ENCODE measurements around the gene CRYM.
A peak's percentile ranks its signal among the peaks of the same experiment; 100 is the strongest.
"Not testable (repeated sequence)": the region's sequence is repeated elsewhere in the genome, so short reads cannot be mapped to it uniquely, and the experiment has no call there.

Gene CRYM

DNA sequence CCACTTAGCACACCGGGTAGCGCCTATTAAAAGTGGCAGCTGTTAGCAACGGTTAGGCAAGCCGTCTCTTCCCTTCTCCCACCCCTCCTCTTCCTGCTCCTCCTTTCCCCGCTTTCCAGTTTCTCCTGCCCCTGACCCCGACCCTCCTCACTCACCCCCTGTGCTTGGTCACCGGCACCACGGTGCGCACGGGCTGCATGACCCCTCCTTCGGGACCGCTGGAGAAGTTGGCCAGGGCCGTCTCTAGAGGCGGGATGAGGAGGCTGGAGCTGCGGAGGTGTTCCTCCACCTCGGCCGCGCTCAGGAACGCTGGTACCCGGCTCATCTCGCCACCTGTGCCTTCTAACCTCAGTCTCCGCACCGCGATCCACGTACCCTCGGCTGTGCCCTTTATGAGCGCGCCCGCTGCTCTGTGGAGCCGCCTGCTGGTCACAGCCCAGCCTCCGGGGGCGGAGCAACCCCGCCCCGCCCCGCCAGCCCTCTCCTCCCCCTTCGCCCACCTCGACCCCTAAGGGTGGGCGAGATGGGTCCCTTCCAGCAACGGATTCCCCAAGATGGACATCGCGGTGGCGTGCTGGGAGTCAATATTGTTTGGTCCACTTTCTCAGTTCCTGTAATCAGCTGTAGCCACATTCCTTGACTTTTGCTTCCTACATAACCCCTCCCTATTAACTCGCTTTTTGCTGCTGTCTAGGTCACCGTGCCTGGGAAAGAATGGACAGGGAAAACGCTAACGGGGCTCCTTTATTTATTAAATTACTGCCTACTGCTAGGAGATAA lies at the start of gene CRYM:
CRYM (minus strand) TSS at position 364 of the 780 bp plus-strand sequence; CDS start at position 325, 39 bp downstream.
- DNase-seq = peak; percentile 55

- DNase-seq = no peak
These were observed 49.0 kb upstream of the CRYM start for GRCh38 chr16:21327046-21327445.

GRCh38 chr16:21326459-21326858 lies 48.4 kb upstream of the CRYM start:
- DNase-seq = no peak

DNA sequence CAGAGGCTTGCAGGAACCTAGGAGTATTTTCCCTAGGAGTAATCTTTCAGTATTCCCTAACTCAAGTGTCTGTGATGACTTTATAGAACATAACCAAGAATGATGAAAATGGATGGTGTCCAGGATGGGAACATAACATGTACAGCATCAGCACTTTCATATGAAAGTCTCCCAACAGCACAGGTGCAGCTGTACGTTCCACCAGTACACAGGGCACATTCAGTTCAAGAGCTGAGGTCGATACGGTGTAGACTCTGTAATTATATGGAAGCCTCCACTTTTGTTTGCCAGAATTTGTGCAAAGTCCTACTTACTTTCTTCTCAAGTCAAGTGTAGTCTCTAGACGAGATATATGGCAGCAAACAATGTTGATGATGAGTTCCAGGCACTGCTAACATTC lies 46.2 kb upstream of the CRYM start:
- DNase-seq = no peak

DNA sequence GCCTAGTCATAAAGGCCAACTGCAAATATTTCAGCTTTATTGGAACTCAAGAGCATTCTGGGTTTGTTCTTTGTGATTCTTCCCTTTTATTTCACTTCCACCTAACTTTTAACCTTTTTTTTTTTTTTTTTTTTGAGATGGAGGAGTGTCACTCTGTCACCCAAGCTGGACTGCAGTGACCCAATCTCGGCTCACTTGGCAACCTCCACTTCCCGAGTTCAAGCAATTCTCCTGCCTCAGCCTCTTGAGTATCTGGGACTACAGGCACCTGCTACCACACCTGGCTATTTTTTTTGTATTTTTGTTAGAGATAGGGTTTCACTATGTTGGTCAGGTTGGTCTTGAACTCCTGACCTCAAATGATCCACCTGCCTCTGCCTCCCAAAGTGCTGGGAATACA lies 44.2 kb upstream of the CRYM start:
- not testable (repeated sequence) for DNase-seq

GRCh38 chr16:21321736-21322135 lies 43.6 kb upstream of the CRYM start:
- DNase-seq = no peak

- DNase-seq = no peak
These were observed 36.2 kb upstream of the CRYM start for GRCh38 chr16:21314339-21314738.

DNA sequence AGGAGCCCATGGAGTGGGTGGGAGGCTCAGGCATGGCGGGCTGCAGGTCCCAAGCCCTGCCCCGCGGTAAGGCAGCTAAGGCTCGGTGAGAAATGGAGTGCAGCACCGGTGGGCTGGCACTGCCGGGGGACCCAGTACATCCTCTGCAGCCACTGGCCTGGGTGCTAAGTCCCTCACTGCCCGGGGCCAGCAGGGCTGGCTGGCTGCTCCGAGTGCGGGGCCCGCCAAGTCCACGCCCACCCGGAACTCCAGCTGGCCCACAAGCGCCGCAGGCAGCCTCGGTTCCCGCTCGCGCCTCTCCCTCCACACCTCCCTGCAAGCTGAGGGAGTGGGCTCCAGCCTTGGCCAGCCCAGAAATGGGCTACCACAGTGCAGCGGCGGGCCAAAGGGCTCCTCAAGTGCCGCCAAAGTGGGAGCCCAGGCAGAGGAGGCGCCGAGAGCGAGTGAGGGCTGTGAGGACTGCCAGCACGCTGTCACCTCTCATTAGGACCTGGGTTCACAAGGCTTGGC lies 34.8 kb upstream of the CRYM start:
- not testable (repeated sequence) for DNase-seq

DNA sequence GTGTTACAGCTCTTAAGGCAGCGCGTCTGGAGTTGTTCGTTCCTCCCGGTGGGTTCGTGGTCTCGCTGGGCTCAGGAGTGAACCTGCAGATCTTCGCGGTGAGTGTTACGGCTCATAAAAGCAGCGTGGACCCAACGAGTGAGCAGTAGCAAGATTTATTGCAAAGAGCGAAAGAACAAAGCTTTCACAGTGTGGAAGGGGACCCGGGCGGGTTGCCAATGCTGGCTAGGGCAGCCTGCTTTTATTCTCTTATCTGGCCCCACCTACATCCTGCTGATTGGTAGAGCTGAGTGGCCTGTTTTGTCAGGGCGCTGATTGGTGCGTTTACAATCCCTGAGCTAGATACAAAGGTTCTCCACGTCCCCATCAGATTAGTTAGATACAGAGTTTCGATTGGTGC lies 34.0 kb upstream of the CRYM start:
- DNase-seq = not testable (repeated sequence)

DNA sequence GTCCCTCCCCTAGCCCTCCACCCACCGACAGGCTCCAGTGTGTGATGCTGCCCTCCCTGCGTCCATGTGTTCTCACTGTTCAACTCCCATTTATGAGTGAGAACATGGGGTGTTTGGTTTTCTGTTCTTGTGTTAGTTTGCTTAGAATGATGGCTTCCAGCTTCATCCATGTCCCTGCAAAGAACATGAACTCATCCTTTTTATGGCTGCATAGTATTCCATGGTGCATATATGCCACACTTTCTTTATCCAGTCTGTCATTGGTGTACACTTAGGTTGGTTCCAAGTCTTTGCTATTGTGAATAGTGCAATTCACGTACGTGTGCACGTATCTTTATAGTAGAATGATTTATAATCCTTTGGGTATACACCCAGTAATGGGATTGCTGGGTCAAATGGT lies 28.6 kb upstream of the CRYM start:
- DNase-seq = not testable (repeated sequence)

DNA sequence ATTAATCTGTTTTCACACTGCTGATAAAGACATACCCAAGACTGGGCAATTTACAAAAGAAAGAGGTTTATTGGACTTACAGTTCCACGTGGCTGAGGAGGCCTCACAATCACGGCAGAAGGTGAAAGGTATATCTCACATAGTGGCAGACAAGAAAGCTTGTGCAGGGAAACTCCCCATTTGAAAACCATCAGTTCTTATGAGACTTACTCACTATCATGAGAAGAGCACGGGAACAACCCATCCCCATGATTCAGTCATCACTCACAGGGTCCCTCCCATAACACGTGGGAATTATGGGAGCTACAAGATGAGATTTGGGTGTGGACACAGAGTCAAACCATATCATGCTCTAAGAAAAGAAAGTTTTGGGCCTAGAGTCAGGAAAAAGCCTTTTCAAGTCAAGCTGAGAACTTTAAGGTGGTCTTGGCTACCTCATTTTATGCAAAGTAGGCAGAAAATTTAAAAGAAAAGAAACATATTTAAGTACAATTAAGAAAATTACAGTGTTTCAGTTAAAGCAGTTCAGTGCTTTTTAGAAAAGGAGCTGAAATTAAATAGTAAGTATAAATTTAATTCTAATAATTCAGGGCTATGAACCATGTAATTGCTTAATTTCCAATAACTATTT lies 24.9 kb upstream of the CRYM start:
- no peak for DNase-seq

- DNase-seq = no peak
These were observed 24.4 kb upstream of the CRYM start for GRCh38 chr16:21302454-21302853.

- DNase-seq = no peak
These were observed 23.8 kb upstream of the CRYM start for GRCh38 chr16:21301895-21302291.

DNA sequence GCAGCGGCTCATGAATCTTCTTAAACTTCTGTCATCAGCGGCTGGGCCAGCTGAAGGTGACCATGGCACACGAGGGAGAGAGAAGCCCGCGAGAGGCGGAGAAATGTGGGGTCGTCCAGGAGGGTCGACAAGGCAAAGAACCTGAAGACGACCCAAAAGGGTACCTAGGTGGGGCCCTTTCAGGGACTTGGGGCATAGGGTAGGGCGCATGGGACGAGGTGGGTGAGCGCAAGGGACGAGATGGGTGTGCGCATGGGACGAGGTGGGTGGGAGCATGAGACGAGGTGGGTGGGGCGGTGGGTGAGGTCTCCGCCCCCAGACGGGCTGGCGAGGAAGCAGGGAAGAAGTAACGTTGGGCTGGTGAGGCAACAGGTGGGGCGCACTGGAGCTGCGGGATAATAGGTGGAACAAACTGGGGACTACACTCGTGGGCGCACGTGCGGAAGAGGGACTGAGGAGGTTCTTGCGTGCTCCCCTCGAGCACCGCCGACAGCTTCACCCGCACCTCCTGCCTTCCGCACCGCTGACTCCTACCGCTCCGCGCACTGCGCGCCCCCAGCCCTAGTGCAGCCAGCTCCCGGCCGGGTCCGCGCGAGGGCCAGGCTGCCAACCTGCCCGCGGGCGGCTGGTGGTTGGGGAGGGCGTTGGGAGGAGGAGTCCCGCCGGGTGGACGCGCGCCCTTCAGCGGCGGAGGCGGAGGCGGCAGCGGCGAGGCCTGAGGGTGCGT lies 23.2 kb upstream of the CRYM start:
- DNase-seq = peak; percentile 44

DNA sequence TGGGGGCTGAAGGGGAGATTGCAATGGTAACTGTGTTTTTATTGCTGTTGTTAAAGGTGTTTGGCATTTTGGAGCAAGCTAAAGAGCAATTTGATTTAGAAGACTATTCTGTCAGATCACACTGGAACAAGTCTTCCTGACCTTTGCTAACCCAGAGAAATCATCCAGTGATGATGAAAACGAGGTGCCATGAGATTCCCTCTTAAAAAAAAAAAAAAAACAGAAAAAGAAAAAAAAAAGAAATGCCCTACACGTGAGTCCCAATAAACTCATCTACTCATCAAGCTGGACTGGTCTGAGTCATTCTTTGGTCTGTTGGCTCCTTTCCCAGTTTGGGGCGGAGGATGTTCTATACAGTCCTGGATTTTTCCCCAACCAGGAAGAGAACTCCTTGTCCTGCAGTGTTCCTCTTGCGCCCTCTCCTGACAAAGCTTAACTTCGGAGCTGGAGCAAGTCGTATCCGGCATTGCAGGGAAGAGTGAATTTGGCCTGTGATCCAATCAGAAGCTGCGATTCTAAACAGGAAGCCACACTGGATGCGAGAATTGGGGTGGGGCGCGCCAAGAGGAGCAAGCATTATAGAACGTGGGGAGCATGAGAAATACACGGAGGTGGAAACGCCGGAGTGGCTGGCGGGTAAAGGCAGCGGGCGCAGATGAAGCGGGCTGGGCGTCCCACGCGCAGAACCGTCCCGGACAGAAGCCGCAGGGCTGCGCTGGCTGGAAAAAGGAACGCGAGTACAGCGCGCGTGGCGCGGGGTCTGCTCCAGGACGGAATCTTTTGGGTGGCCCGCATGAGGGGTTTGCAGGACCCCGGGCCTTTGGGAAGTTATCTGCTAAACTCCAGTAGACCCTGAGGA lies 22.4 kb upstream of the CRYM start:
- peak; percentile 55 for DNase-seq

DNA sequence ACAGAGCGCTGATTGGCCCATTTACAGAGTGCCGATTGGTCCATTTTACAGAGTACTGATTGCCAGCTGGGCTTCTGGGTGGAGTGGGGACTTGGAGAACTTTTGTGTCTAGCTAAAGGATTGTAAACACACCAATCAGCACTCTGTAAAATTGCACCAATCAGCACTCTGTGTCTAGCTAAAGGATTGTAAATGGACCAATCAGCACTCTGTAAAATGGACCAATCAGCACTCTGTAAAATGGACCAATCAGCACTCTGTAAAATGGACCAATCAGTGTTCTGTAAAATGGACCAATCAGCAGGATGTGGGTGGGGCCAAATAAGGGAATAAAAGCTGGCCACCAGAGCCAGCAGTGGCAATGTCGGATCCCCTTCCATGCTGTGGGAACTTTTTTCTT lies 11.7 kb upstream of the CRYM start:
- not testable (repeated sequence) for DNase-seq

DNA sequence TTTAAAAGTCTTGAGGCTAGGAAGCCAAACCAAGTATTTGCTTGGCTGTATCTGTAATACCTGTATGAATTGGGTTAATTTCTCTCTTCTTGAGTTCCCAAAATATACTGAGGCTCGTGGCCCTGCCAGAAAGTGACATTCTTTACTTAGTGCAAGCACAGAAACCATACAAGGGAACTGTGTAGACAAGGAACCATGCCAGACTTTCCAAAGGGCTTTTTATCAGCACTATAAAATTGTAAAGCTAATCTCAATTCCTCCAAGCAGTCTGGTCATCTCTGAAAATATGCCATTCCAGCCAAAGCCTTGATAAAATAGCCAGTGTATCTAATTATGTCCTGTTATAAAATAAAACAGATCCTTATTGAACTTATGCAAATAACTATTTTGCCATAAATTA lies 7.2 kb upstream of the CRYM start:
- no peak for DNase-seq

DNA sequence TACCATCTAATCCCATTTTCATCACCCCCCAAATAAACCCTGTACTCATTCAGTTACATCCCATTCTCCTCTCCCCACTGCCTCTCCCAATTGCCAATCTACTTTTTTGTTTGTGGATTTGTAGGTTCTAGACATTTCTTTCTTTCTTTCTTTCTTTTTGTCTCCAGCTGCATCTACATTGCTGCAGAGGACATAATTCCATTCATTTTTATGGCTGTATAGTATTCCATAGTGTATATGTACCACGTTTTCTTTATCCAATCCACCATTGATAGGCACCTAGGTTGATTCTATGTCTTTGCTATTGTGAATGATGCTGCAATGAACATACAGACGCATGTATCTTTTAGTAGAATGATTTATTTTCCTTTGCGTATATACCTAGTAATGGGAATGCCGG lies 6.3 kb upstream of the CRYM start:
- no peak for DNase-seq

GRCh38 chr16:21283521-21284289 lies 5.6 kb upstream of the CRYM start:
- no peak for DNase-seq

- DNase-seq = no peak
These were observed 3.8 kb upstream of the CRYM start for GRCh38 chr16:21281698-21282389.

- DNase-seq = no peak
These were observed 1.4 kb upstream of the CRYM start for GRCh38 chr16:21279501-21279900.
